NCI-H460 (cell line): ENCODE results near the gene POLR1C. TPM values are rescaled to one million over a fixed set of nuclear protein-coding genes. Genes with fewer than 3 reads are reported as not detected.
A peak's percentile ranks its signal among the peaks of the same experiment; 100 is the strongest.
"Not testable (repeated sequence)": the region's sequence is repeated elsewhere in the genome, so short reads cannot be mapped to it uniquely, and the experiment has no call there.

Experiments
- DNase-seq: peaks from one replicate; pipeline ENCODE4 v3.0.0-alpha.2; 2016; ENCODE audit warnings: low read depth; ENCODE audit errors: extremely low read depth
- total RNA-seq: library from RNA; depleted of rRNA; stranded (reverse); fragments of >200 nt; shearing (Covaris generic); gene quantifications from 2 replicates; pipeline ENCODE4 v1.2.3, GENCODE V29; 2014

POLR1C gene
- total RNA-seq, 1 experiment from 2014 or later: 39.5 TPM

GRCh38 chr6:43491750-43492661, 24.9 kb upstream of the POLR1C start:
- DNase-seq: no peak

GRCh38 chr6:43492673-43493072, 24.2 kb upstream of the POLR1C start:
- no peak for DNase-seq

- DNase-seq: no peak
Observed at GRCh38 chr6:43493230-43493629, 23.7 kb upstream of the POLR1C start.

- DNase-seq: no peak
Observed at GRCh38 chr6:43493833-43494232, 23.1 kb upstream of the POLR1C start.

- no peak for DNase-seq
Observed at GRCh38 chr6:43494321-43494720, 22.6 kb upstream of the POLR1C start.

GRCh38 chr6:43494766-43495165, 22.1 kb upstream of the POLR1C start:
- DNase-seq: no peak

GRCh38 chr6:43495409-43495941, 21.4 kb upstream of the POLR1C start:
- DNase-seq: peak; percentile 17

GRCh38 chr6:43496370-43497128, 20.3 kb upstream of the POLR1C start:
- peak; percentile 21 for DNase-seq

- DNase-seq: no peak
Observed at GRCh38 chr6:43497129-43497396, 19.8 kb upstream of the POLR1C start.

- DNase-seq: no peak
Observed at GRCh38 chr6:43497689-43498088, 19.2 kb upstream of the POLR1C start.

- not testable (repeated sequence) for DNase-seq
Observed at GRCh38 chr6:43498291-43498690, 18.6 kb upstream of the POLR1C start.

GRCh38 chr6:43499028-43499815, 17.7 kb upstream of the POLR1C start:
- no peak for DNase-seq

GRCh38 chr6:43500921-43501320, 16.0 kb upstream of the POLR1C start:
- DNase-seq: no peak

- DNase-seq: no peak
Observed at GRCh38 chr6:43502666-43503065, 14.2 kb upstream of the POLR1C start.

GRCh38 chr6:43503443-43503842, 13.4 kb upstream of the POLR1C start:
- DNase-seq: no peak

- DNase-seq: no peak
Observed at GRCh38 chr6:43504756-43505593, 11.9 kb upstream of the POLR1C start.

- DNase-seq: no peak
Observed at GRCh38 chr6:43505718-43506117, 11.2 kb upstream of the POLR1C start.

GRCh38 chr6:43506171-43506570, 10.7 kb upstream of the POLR1C start:
- no peak for DNase-seq

GRCh38 chr6:43506667-43507471, 10.0 kb upstream of the POLR1C start:
- peak; percentile 67 for DNase-seq
